Cardiac fibroblast (primary cell): Measurements from ENCODE around the gene TP53AIP1.
"Not testable (repeated sequence)": the region's sequence is repeated elsewhere in the genome, so short reads cannot be mapped to it uniquely, and the experiment has no call there.

Experiments
- DNase-seq, 2 donors: peaks; one replicate each; pipeline versions ENCODE4 v3.0.0 to v3.0.0-alpha.2; 2010; ENCODE audit warnings: low read depth in 2 of 2
- H3K4me3 ChIP-seq, 2 donors: replicated peaks in 1 of 2; 1 replicate in 1 of 2; 2 replicates in 1 of 2; pipeline ENCODE4 v1.5.1; 2011; ENCODE audit warnings: low read depth in 2 of 2, low read length in 2 of 2, mild to moderate bottlenecking in 2 of 2, moderate library complexity in 1 of 2
- CTCF ChIP-seq: IDR thresholded peaks from one replicate; pipeline ENCODE4 v1.5.1; 2011; ENCODE audit warnings: low read depth, mild to moderate bottlenecking, low read length, inconsistent platforms

TP53AIP1 gene

DNA sequence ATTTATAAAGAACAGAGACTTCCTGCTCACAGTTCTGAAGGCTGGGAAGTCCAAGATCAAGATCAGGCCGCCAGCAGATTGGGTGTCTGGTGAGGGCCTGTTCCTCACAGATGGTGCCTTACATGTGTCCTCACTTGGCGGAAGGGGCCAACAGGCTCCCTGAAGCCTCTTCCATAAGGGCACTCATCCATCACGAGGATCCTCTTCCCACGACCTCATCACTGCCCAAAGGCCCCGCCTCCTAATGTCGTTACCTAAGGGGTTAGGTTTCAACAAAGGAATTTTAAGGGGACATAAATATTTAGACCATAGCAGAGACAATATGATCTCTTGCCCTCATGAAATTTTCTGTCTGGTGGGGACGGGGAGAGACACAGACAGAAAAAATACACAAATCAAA, 18.6 kb downstream of the TP53AIP1 start:
- TF ChIP-seq CTCF: no peak

DNA sequence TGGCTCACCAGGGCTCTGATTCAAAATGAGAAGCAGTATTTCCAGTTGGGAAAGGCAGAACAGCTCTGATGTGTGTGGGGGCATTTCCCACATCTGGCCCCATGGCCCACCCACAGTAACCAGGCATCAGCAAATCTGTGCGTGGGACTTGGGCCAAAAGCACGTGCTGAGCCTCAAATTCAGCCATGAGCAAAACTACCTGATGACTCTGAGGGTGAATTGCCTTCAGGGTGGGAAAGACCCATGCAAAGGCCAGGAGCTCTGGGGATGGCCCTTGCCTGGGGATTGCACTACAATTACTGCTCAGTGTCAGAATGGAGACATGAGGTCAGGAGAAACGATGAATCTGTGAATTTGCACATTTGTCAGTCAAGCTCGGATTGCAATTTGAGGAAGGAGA, 20.9 kb downstream of the TP53AIP1 start:
- no peak for DNase-seq
- H3K4me3 ChIP-seq: no peak overlapping the region
- TF ChIP-seq CTCF: no peak

More for the DNA sequence above, 18.6 kb downstream of the TP53AIP1 start:
- no peak for DNase-seq
- H3K4me3 ChIP-seq: no peak overlapping the region

DNA sequence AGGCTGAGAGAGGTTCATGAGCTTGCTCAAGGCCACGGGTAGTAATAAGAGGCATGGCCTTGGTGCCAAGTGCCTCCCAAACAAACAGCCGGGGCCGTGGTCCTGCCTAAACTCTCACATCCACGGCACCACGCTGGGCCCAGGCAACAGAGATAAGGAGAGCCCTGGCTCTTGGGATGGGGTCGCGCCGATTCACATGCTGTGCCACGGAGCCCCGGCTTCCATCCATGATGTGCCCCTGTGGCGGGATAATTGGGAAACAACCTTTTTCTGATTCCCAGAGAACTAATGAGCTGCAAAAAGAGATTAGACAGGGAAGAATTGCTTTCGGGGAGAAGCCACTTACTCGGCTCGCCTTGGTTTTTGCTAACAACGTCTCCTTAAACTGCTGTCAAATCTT, 22.0 kb downstream of the TP53AIP1 start:
- TF ChIP-seq CTCF: no peak
- no peak overlapping the region for H3K4me3 ChIP-seq
- DNase-seq: no peak

GRCh38 chr11:128919635-128920034, 23.0 kb downstream of the TP53AIP1 start:
- not testable (repeated sequence) for DNase-seq, H3K4me3 ChIP-seq

DNA sequence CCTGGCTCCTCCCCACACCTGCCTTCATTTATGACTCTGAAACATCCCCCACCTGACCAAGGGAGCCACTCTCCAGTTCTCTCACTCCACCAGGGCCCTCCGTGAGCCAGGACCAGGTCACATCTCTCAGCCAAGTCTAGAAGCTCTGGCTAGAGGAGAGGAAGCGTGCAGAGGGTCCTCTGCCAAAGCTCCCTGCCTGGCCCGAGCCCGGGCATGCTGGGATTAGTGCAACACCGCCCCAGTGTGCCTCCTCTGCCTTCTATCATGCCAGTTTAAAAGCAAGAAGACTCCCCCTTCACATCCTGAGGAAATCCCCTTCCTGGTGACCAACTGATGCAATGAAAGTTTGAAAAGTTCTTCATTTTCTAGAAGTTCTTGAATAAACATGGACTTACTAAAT, 23.5 kb downstream of the TP53AIP1 start:
- DNase-seq: no peak
- H3K4me3 ChIP-seq: no peak overlapping the region
- TF ChIP-seq CTCF: no peak

- no peak for TF ChIP-seq CTCF
- H3K4me3 ChIP-seq: no peak overlapping the region
- no peak for DNase-seq
Measured at GRCh38 chr11:128917144-128917724, 25.4 kb downstream of the TP53AIP1 start.

GRCh38 chr11:128916681-128917080, 26.0 kb downstream of the TP53AIP1 start:
- DNase-seq: no peak
- TF ChIP-seq CTCF: no peak
- no peak overlapping the region for H3K4me3 ChIP-seq
